Measurements from ENCODE around the gene USP2.
A peak's percentile ranks its signal among the peaks of the same experiment; 100 is the strongest.

The USP2 gene

DNA sequence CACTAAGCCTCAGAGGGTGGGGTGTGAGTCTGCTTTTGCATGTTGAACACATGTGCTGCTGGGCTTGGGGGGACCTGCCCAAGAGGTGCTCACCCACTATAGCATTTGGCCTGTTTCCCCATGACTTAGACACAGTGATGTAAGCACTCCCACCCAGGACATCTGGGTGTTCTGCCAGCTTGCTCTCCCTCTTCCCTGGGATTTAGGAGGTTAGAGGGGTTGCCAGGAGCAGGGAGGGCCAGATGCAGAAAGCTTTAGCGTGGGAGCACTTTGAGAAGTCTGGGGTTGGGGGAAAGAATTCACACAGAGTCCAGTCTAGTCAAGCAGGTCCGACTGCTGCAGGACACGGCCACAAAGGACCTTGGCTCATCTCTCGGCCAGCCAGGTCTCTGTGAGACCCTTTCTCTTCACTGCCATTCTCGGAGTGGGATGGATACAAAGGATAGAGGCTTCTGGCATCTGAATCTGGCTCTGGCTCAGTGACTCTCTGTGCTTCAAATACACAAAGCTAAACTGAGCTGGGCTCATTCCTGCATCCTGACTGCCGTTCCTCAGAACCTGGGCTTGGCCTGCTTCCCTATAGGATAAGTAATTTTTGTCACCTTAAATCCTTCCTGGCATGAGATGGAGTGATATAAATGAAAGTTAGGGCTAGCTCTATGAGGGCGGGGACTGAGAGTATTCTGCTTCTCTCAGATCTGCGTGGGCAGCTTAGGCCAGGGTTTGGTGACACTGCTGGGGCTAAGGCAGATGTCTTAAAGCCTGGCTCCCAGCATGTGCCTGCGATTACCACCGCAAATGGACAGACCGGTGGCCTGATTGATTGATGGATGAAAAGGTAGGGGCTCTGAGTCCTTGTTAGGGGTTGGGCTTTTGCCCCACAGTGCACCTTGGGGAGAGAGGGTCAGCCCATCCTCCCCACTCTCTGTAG lies 14.5 kb downstream of the USP2 start:
- TF ChIP-seq Cebpa-rat (IDR thresholded peaks at IDR 0.05) = no peak
- peaks cover 88% of the 10 kb centered on the region for H3K4me1 ChIP-seq
- H3K9ac ChIP-seq = no peak overlapping the region
- peaks cover 22% of the 10 kb centered on the region for H3K27me3 ChIP-seq
- H3K4me2 ChIP-seq = peak overlapping the region; percentile 66
- no peaks in the 10 kb centered on the region for H3K36me3 ChIP-seq
- 0 out of 2 replicates have a peak, but pooled peaks cover 8% of the 10 kb centered on the region for H4K20me1 ChIP-seq
- no peak overlapping the region for H3K27ac ChIP-seq
- no peak overlapping the region for H3K4me3 ChIP-seq
- no peaks in the 10 kb centered on the region for H3K9me3 ChIP-seq

GRCh38 chr11:119365071-119365591 lies 16.4 kb downstream of the USP2 start:
- Histone ChIP-seq H4K20me1 (0 out of 2 replicates have a peak, but pooled peaks cover 8% of the 10 kb centered on the region), H3K9ac (no peak overlapping the region), H3K9me3 (no peaks in the 10 kb centered on the region), H3K36me3 (no peaks in the 10 kb centered on the region), H3K4me2 (peak overlapping the region; percentile 83), H3K4me3 (no peak overlapping the region), H3K27ac (no peak overlapping the region), H3K4me1 (peaks cover 88% of the 10 kb centered on the region), H3K27me3 (peaks cover 22% of the 10 kb centered on the region)
- TF ChIP-seq Cebpa-rat (IDR thresholded peaks at IDR 0.05) = no peak

- Histone ChIP-seq H4K20me1 (0 out of 2 replicates have a peak, but pooled peaks cover 8% of the 10 kb centered on the region), H3K9ac (no peak overlapping the region; the same call in 1 of the 2 replicates), H3K4me1 (peaks cover 89% of the 10 kb centered on the region), H3K4me3 (peak overlapping the region; percentile 64), H3K9me3 (no peaks in the 10 kb centered on the region), H3K36me3 (peaks cover under 1% of the 10 kb centered on the region; the same call in 1 of the 2 replicates), H3K4me2 (peak overlapping the region; percentile 83), H3K27ac (0 out of 2 replicates have a peak overlapping the region, but pooled peaks have one; percentile 35), H3K27me3 (peaks cover 22% of the 10 kb centered on the region)
- no peak for TF ChIP-seq Cebpa-rat (IDR thresholded peaks at IDR 0.05)
Measured at GRCh38 chr11:119363851-119364590, 17.5 kb downstream of the USP2 start.

GRCh38 chr11:119363081-119363850 lies 18.2 kb downstream of the USP2 start:
- no peak for TF ChIP-seq Cebpa-rat (IDR thresholded peaks at IDR 0.05)
- H3K27ac ChIP-seq = no peak overlapping the region
- peaks cover 22% of the 10 kb centered on the region for H3K27me3 ChIP-seq
- H3K4me2 ChIP-seq = peak overlapping the region; percentile 83
- no peaks in the 10 kb centered on the region for H3K9me3 ChIP-seq
- H4K20me1 ChIP-seq = 0 out of 2 replicates have a peak, but pooled peaks cover 8% of the 10 kb centered on the region
- H3K9ac ChIP-seq = no peak overlapping the region; the same call in 1 of the 2 replicates
- H3K4me3 ChIP-seq = peak overlapping the region; percentile 64
- H3K4me1 ChIP-seq = peaks cover 84% of the 10 kb centered on the region
- peaks cover 8% of the 10 kb centered on the region for H3K36me3 ChIP-seq

- Histone ChIP-seq H3K4me1 (peaks cover 84% of the 10 kb centered on the region), H3K4me2 (peak overlapping the region; percentile 83), H3K9ac (no peak overlapping the region), H3K36me3 (peaks cover 14% of the 10 kb centered on the region), H3K27ac (no peak overlapping the region), H4K20me1 (0 out of 2 replicates have a peak, but pooled peaks cover 8% of the 10 kb centered on the region), H3K27me3 (peaks cover 22% of the 10 kb centered on the region), H3K4me3 (peak overlapping the region; percentile 64), H3K9me3 (no peaks in the 10 kb centered on the region)
- no peak for TF ChIP-seq Cebpa-rat (IDR thresholded peaks at IDR 0.05)
Measured at GRCh38 chr11:119362741-119363080, 18.8 kb downstream of the USP2 start.

DNA sequence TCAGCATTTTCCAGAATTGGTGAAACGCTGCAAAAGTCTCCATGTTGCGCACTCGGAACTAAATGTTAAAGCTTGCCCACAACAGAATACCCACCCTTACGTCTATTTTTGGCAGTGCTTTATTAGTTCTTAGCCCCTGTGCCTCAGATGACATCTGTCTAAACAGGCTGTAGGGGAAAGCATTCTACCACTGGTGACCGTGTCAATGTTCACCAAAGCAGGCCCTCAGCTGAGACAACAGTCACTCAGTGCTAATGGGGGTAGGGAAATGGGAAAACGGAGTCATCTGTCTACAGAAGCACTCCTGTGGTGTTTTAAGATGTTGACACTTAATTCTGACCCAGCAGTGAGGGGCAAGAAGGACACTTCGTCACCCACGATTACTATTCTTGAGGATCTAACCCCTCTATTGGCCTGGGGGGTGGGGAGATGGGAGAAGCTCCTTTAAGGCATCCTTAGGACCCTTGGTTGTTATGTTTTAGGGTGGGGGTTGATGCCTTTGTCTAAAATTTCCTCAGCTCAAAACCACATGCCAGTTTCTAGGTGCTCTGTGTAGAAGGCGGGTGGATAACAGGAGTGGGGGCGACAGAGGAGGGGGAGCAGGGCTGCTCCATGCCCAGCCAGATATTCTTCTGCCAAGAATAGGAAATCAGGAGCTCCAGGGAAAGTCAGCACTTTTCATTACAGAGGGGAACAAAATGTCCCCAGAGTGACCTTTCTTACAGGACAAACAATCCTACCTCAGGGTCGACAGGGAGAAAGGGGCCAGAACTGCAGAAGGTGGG lies 19.4 kb downstream of the USP2 start:
- Histone ChIP-seq H3K4me3 (no peak overlapping the region), H4K20me1 (0 out of 2 replicates have a peak, but pooled peaks cover 8% of the 10 kb centered on the region), H3K4me1 (peaks cover 80% of the 10 kb centered on the region), H3K27me3 (peaks cover 22% of the 10 kb centered on the region), H3K4me2 (peak overlapping the region; percentile 83), H3K9me3 (no peaks in the 10 kb centered on the region), H3K36me3 (peaks cover 17% of the 10 kb centered on the region), H3K9ac (peak overlapping the region; percentile 24; the same call in 1 of the 2 replicates), H3K27ac (no peak overlapping the region)
- TF ChIP-seq Cebpa-rat (IDR thresholded peaks at IDR 0.05) = no peak

DNA sequence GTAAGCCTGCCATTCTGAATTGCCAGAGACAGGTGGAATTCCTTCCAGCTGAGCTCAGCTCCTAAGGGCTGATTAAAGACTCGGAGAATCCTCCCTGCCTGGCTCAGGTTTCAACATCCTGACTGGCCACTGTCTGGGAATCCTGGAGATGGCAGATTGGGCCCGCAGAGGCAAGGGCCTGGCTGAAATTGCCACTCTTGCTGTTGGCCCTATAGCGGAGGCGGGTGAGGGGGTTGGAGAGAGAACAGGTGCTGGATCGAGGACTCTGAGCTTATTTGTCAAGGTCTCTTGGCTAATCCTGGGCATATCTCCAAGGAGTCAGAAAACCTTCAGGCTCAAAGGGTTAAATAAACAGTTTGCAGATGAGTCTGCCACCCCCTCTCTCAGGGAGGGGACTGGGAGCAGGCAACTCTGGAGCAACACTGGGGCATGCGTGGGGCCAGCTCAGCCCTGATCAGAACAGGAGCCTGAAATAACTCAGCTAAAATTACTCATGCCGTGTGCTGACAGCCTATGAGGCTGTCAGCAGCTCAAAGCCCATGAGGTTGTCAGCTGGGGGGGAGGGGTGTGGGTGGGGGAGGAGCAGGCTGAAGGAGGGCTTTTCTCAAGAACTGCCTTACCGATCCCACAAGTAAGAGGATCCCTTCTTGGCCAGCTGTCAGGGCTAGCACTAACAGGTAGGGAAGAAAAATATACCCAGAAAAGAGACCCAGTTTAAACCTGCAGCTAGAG lies 20.3 kb downstream of the USP2 start:
- Histone ChIP-seq H3K27ac (no peak overlapping the region), H3K36me3 (peaks cover 17% of the 10 kb centered on the region), H4K20me1 (0 out of 2 replicates have a peak, but pooled peaks cover 8% of the 10 kb centered on the region), H3K4me1 (peaks cover 76% of the 10 kb centered on the region), H3K4me2 (peak overlapping the region; percentile 83), H3K4me3 (0 out of 2 replicates have a peak overlapping the region, but pooled peaks have one; percentile 36), H3K9ac (peak overlapping the region; percentile 63; the same call in 1 of the 2 replicates), H3K27me3 (peaks cover 22% of the 10 kb centered on the region), H3K9me3 (no peaks in the 10 kb centered on the region)
- no peak for TF ChIP-seq Cebpa-rat (IDR thresholded peaks at IDR 0.05)
